GM12864 (cell line): Measurements from ENCODE around the gene SYT8.

ENCODE experiments used
- DNase-seq: peaks from one replicate; pipeline ENCODE4 v3.0.0-alpha.2; 2011; ENCODE audit warnings: low read depth
- H3K4me3 ChIP-seq: 2 replicates; pipeline ENCODE4 v1.5.1; 2011; ENCODE audit warnings: mild to moderate bottlenecking, low read depth, low read length, control low read depth
- CTCF ChIP-seq: IDR thresholded peaks from 2 replicates; pipeline ENCODE4 v1.5.1; 2011; ENCODE audit warnings: low read depth, mild to moderate bottlenecking, moderate library complexity, low read length, control low read depth, inconsistent platforms; ENCODE audit errors: missing control alignments

Gene SYT8

GRCh38 chr11:1868636-1869291, 34.0 kb downstream of the SYT8 start:
- no peak overlapping the region for H3K4me3 ChIP-seq
- no peak for TF ChIP-seq CTCF
- no peak for DNase-seq

- TF ChIP-seq CTCF, result no peak
- H3K4me3 ChIP-seq, result no peak overlapping the region
- no peak for DNase-seq
Observed at GRCh38 chr11:1869427-1870325, 34.9 kb downstream of the SYT8 start.

GRCh38 chr11:1870326-1870696, 35.5 kb downstream of the SYT8 start:
- no peak overlapping the region for H3K4me3 ChIP-seq
- DNase-seq, result no peak
- no peak for TF ChIP-seq CTCF

- DNase-seq, result no peak
Observed at GRCh38 chr11:1870721-1871466, 36.1 kb downstream of the SYT8 start.

GRCh38 chr11:1871531-1871930, 36.7 kb downstream of the SYT8 start:
- no peak for DNase-seq
- no peak for TF ChIP-seq CTCF
- H3K4me3 ChIP-seq, result no peak overlapping the region

More at GRCh38 chr11:1870721-1871466, 36.1 kb downstream of the SYT8 start:
- no peak for TF ChIP-seq CTCF
- H3K4me3 ChIP-seq, result no peak overlapping the region

- TF ChIP-seq CTCF, result no peak
- no peak overlapping the region for H3K4me3 ChIP-seq
- DNase-seq, result no peak
Observed at GRCh38 chr11:1872267-1872985, 37.6 kb downstream of the SYT8 start.
